GM12892 (cell line): ENCODE measurements around the gene CCNE1.

ENCODE experiments used
- POLR2A ChIP-seq: IDR thresholded peaks from 2 replicates; pipeline ENCODE4 v1.6.1; 2011; ENCODE audit warnings: low read depth, low read length, control low read depth
- POLR2AphosphoS5 ChIP-seq: IDR thresholded peaks from 2 replicates; pipeline ENCODE4 v1.6.1; 2011; ENCODE audit warnings: low read depth, low read length, control low read depth
- TAF1 ChIP-seq: IDR thresholded peaks from 2 replicates; pipeline ENCODE4 v1.6.1; 2011; ENCODE audit warnings: low read depth, mild to moderate bottlenecking, control low read depth, low read length, borderline replicate concordance

DNA sequence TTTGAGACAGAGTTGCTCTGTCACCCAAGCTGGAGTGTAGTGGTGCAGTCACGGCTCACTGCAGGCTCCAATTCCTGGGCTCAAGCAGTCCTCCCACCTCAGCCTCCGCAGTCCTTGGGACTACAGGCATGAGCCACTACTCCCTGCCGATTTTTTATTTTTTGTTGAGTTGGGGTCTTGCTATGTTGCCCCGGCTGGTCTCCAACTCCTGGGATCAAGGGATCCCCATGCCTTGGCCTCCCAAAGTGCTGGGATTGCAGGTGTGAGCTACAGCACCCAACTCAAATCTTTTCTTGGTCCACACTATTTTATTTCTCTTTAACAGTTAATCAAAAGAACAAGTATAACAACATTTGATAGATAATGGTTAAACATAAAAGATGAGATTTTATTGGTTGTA is 7.5 kb downstream of the CCNE1 start:
- TF ChIP-seq POLR2A (no peak), POLR2AphosphoS5 (no peak), TAF1 (no peak)
